WI38 (cell line): ENCODE data around the gene NOX3.
"Not testable (repeated sequence)": the region's sequence is repeated elsewhere in the genome, so short reads cannot be mapped to it uniquely, and the experiment has no call there.

Experiments
- H3K4me3 ChIP-seq: 2 replicates; pipeline ENCODE4 v1.5.1; 2011; ENCODE audit warnings: low read depth, mild to moderate bottlenecking, control low read depth, low read length
- CTCF ChIP-seq: IDR thresholded peaks from 2 replicates; pipeline ENCODE4 v1.5.1; 2012; ENCODE audit warnings: low read depth, mild to moderate bottlenecking, control low read depth, low read length

Gene NOX3

GRCh38 chr6:155486721-155487294 is 31.2 kb upstream of the NOX3 start:
- H3K4me3 ChIP-seq = no peak overlapping the region
- TF ChIP-seq CTCF = no peak

GRCh38 chr6:155485756-155486155 is 30.1 kb upstream of the NOX3 start:
- no peak overlapping the region for H3K4me3 ChIP-seq
- TF ChIP-seq CTCF = no peak

GRCh38 chr6:155483858-155484257 is 28.2 kb upstream of the NOX3 start:
- H3K4me3 ChIP-seq = no peak overlapping the region
- TF ChIP-seq CTCF = no peak

GRCh38 chr6:155481215-155481614 is 25.6 kb upstream of the NOX3 start:
- no peak overlapping the region for H3K4me3 ChIP-seq
- TF ChIP-seq CTCF = no peak

- no peak overlapping the region for H3K4me3 ChIP-seq
- no peak for TF ChIP-seq CTCF
Measured at GRCh38 chr6:155473741-155474140, 18.1 kb upstream of the NOX3 start.

- H3K4me3 ChIP-seq = no peak overlapping the region
- TF ChIP-seq CTCF = no peak
Measured at GRCh38 chr6:155472886-155473285, 17.2 kb upstream of the NOX3 start.

GRCh38 chr6:155470979-155471616 is 15.5 kb upstream of the NOX3 start:
- H3K4me3 ChIP-seq = not testable (repeated sequence)

GRCh38 chr6:155468543-155468942 is 12.9 kb upstream of the NOX3 start:
- H3K4me3 ChIP-seq = not testable (repeated sequence)
